CD4-positive, alpha-beta T cell treated with Interferon alpha-2 for 1 hour (primary cell): ENCODE results near the gene ARPP19.

ENCODE experiments used
- DNase-seq, 2 donors: peaks; one replicate each; pipeline ENCODE4 v3.0.0-alpha.2; 2020 to 2022

Gene ARPP19

GRCh38 chr15:52509500-52510245 is 59.2 kb downstream of the ARPP19 start:
- DNase-seq: no peak

DNA sequence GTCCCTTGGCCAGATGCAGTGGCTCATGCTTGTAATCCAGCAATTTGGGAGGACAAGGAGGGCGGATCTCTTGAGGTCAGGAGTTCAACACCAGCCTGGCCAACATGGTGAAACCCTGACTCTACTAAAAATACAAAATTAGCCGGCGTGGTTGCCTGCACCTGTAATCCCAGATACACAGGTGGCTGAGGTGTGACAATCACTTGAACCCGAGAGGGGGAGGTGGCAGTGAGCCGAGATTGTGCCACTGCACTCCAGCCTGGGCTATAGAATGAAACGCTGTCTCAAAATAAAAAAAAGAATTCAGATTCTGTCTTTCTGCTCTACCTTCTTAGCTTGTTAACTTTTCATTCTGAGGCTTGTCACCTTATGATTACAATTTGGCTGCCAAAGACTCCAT is 62.3 kb downstream of the ARPP19 start:
- DNase-seq: no peak

DNA sequence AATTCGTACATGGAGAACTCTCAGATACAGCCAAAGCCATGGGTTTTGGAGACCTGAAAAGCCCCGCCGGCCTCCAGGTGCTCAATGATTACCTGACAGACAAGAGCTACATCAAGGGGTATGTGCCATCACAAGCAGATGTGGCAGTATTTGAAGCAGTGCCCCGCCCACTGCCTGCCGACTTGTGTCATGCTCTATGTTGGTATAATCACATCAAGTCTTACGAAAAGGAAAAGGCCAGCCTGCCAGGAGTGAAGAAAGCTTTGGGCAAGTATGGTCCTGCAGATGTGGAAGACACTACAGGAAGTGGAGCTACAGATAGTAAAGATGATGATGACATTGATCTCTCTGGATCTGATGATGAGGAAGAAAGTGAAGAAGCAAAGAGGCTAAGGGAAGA is 63.7 kb downstream of the ARPP19 start:
- DNase-seq: no peak

- DNase-seq: peak in 1 of 2 donors; percentile 25
Observed at GRCh38 chr15:52503788-52504496, 64.9 kb downstream of the ARPP19 start.

DNA sequence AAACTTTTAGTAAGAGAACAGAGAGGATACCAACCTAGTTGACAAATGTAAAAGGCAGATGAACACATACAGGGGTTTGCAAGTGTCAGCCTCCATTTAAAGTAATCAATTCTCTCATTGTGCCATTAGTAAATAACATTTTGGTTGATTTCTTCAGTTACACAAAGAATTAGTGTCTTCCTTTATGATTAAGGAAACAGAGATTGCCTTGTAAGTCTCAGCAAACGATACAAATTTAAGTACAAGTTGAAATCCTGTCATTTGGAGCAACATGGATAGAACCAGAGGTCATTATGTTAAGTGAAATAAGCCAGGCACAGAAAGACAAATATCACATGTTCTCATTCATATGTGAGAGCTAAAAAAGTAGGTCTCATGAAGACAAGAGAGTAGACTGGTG is 66.2 kb downstream of the ARPP19 start:
- DNase-seq: no peak

- DNase-seq: no peak
Observed at GRCh38 chr15:52499506-52499905, 69.3 kb downstream of the ARPP19 start.

DNA sequence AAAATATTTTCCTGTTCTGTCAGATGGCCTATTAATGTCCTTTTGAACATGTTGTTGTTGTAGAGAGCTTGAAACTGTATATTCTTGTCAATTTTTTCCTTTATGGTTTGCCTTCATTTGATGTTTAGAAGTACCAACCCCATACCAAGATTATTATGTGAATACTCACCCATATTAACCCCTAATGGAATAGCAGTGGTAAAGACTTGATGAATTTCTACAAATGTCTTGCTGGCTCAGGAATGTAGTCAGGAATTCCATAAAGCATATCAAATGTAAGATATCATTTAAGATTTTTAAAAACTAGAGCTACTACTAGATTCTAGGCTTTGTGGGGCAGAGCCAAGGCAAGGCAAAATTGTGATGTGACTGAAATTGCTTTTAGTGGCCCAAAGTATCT is 70.1 kb downstream of the ARPP19 start:
- DNase-seq: no peak
